CD4-positive, alpha-beta T cell (primary cell): ENCODE measurements around the gene PGM5. TPM values are rescaled to one million over a fixed set of nuclear protein-coding genes. Genes with fewer than 3 reads are reported as not detected.

Experiments used
- ATAC-seq: fragments of 200-7000 bp; cut with Tn5 transposase; one replicate; pipeline ENCODE4 v1.10.0; 2022; ENCODE audit warnings: mild to moderate bottlenecking; ENCODE audit not compliant: poor library complexity
- CTCF ChIA-PET: fragments of 350-600 bp; sonication (Branson Sonifier 250); formaldehyde crosslinking; loops from one replicate; lab custom pipeline; 2021; ENCODE audit warnings: antibody characterized with exemption, inconsistent platforms; lab: Charles Lee
- POLR2A ChIA-PET: fragments of 350-600 bp; sonication (Branson Sonifier 250); formaldehyde crosslinking; loops from one replicate; lab custom pipeline; 2021; ENCODE audit warnings: antibody characterized with exemption, inconsistent platforms; lab: Charles Lee
- DNase-seq, 14 experiments: peaks; one replicate each; pipeline ENCODE4 v3.0.0-alpha.2; 2013 to 2020; ENCODE audit warnings: mixed read lengths in 2 of 14
- H3K27ac ChIP-seq, 2 donors: one replicate each; pipeline versions ENCODE4 v1.5.1 to v1.7.0; 2013; ENCODE audit warnings: low read length in 2 of 2, low read depth in 1 of 2, mild to moderate bottlenecking in 1 of 2
- H3K27me3 ChIP-seq, 2 experiments: 1 replicate in 1 of 2; 2 replicates in 1 of 2; pipeline versions ENCODE4 v1.6.1 to v1.7.0; 2013; ENCODE audit warnings: low read length in 2 of 2, control low read depth in 1 of 2, mild to moderate bottlenecking in 1 of 2, moderate library complexity in 1 of 2; ENCODE audit not compliant: insufficient read depth in 2 of 2, control insufficient read depth in 1 of 2
- H3K36me3 ChIP-seq: one replicate; pipeline ENCODE4 v1.6.1; 2013; ENCODE audit warnings: low read length, control low read depth; ENCODE audit not compliant: insufficient read depth
- H3K4me1 ChIP-seq: one replicate; pipeline ENCODE4 v1.6.1; 2013; ENCODE audit warnings: low read length, control low read depth; ENCODE audit not compliant: insufficient read depth
- H3K4me3 ChIP-seq: one replicate; pipeline ENCODE4 v1.5.1; 2013; ENCODE audit warnings: mild to moderate bottlenecking, low read length, moderate library complexity
- H3K9me3 ChIP-seq, 2 experiments: 1 replicate in 1 of 2; 2 replicates in 1 of 2; pipeline versions ENCODE4 v1.6.1 to v1.7.0; 2013; ENCODE audit warnings: low read length in 2 of 2, mild to moderate bottlenecking in 2 of 2, control low read depth in 1 of 2, moderate library complexity in 1 of 2; ENCODE audit not compliant: control insufficient read depth in 1 of 2, insufficient read depth in 1 of 2
- H3K27ac Mint-ChIP-seq: one replicate; pipeline ENCODE4 v1.8.0; 2020; ENCODE audit warnings: mixed read lengths
- H3K27me3 Mint-ChIP-seq: one replicate; pipeline ENCODE4 v1.8.0; 2021; ENCODE audit warnings: mixed read lengths
- H3K36me3 Mint-ChIP-seq: one replicate; pipeline ENCODE4 v1.8.0; 2021; ENCODE audit warnings: low read depth, mixed read lengths
- H3K4me1 Mint-ChIP-seq: one replicate; pipeline ENCODE4 v1.8.0; 2021; ENCODE audit warnings: low read depth, mixed read lengths
- H3K4me3 Mint-ChIP-seq: one replicate; pipeline ENCODE4 v1.8.0; 2020; ENCODE audit warnings: mild to moderate bottlenecking, mixed read lengths
- H3K9me3 Mint-ChIP-seq: one replicate; pipeline ENCODE4 v1.8.0; 2020; ENCODE audit warnings: mixed read lengths
- intact Hi-C, 2 experiments: fragments of 100-400 bp; cut with DNase I in 1 of 2; cut with micrococcal nuclease in 1 of 2; formaldehyde crosslinking; loops; one replicate each; pipeline versions ENCODE4 v1.15.1 to v1.9.0; 2023 to 2025; cut with DNase I, micrococcal nuclease
- total RNA-seq, 174 experiments: library from RNA in 2 of 174; stranded (reverse) in 2 of 174; gene quantifications; one replicate each; pipeline ENCODE4 v1.2.3 and lab custom pipeline; 2021 to 2026
- TF ChIP-seq, protein P1 (sequence below): fragments of 200-600 bp; IDR thresholded peaks from one replicate; pipeline ENCODE4 v1.8.0; 2022; ENCODE audit warnings: antibody characterized with exemption, mild to moderate bottlenecking

Gene PGM5
- total RNA-seq, 2 experiments from 2014 or later: not detected

DNA sequence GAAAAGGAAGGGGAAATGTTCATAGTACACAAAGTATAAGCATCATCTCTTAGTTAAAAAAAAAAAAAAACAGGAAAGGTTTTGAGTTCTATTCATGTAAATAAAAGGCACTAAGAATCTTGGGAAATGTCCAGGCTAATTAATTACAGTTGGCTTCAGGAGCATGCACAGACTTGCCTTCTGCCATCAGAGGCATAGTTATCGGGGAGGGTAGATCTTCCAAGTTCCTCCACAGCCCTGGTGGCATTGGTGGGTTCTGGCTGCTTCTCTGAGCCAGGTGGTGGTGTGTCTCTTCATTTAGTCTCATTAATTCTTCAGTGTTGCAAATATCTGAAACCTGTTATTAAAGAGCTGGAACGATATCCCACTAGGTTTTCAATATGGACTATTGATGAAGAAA is 99.0 kb downstream of the PGM5 start:
- H3K36me3 ChIP-seq: no peaks in the 10 kb centered on the region
- H3K4me1 ChIP-seq: no peaks in the 10 kb centered on the region
- H3K27me3 ChIP-seq: no peaks in the 10 kb centered on the region
- intact Hi-C loops: no loop called here
- Mint-ChIP-seq H3K4me1 (no peaks in the 10 kb centered on the region), H3K9me3 (no peaks in the 10 kb centered on the region), H3K36me3 (no peaks in the 10 kb centered on the region), H3K4me3 (no peak overlapping the region), H3K27ac (no peak overlapping the region), H3K27me3 (peaks cover 12% of the 10 kb centered on the region)
- no peak for DNase-seq
- no peaks in the 10 kb centered on the region for H3K9me3 ChIP-seq
- POLR2A ChIA-PET: no interaction called here
- no peak overlapping the region for H3K4me3 ChIP-seq
- ATAC-seq: no peak
- no peak overlapping the region for H3K27ac ChIP-seq
- TF ChIP-seq, protein P1, sequence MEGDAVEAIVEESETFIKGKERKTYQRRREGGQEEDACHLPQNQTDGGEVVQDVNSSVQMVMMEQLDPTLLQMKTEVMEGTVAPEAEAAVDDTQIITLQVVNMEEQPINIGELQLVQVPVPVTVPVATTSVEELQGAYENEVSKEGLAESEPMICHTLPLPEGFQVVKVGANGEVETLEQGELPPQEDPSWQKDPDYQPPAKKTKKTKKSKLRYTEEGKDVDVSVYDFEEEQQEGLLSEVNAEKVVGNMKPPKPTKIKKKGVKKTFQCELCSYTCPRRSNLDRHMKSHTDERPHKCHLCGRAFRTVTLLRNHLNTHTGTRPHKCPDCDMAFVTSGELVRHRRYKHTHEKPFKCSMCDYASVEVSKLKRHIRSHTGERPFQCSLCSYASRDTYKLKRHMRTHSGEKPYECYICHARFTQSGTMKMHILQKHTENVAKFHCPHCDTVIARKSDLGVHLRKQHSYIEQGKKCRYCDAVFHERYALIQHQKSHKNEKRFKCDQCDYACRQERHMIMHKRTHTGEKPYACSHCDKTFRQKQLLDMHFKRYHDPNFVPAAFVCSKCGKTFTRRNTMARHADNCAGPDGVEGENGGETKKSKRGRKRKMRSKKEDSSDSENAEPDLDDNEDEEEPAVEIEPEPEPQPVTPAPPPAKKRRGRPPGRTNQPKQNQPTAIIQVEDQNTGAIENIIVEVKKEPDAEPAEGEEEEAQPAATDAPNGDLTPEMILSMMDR: no peak
- CTCF ChIA-PET: interaction anchor here (0.6 kb wide), 1 partner anchor 19 kb away, joined by 3 read pairs; no protein-coding TSS in a partner anchor

DNA sequence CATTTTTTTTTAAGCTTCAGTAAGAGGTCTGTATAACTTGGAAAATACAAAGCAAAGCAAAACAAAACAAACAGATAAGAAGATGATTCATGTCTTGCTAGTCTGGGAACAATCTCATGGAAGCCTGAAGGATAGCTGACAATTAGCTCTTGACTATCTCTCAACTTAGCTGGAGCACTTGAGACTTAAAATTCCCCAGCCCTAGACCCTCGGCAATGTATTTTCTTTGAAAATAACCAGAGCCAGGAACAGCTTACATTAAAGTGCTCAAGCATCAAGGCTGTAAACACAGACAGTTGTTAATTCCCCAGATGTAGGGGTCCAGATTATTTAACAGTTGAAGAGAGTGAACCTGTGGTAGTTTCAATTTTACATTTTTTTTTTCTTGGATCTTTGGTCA is 101.4 kb downstream of the PGM5 start:
- ATAC-seq (no peak), DNase-seq (no peak)
- no peaks in the 10 kb centered on the region for H3K36me3 Mint-ChIP-seq
- H3K27me3 Mint-ChIP-seq: peaks cover 6% of the 10 kb centered on the region
- H3K9me3 Mint-ChIP-seq: no peaks in the 10 kb centered on the region
- TF ChIP-seq, protein P1: no peak
- H3K9me3 ChIP-seq: no peaks in the 10 kb centered on the region
- H3K27me3 ChIP-seq: no peaks in the 10 kb centered on the region
- POLR2A ChIA-PET: no interaction called here
- intact Hi-C loops: no loop called here
- no peaks in the 10 kb centered on the region for H3K36me3 ChIP-seq
- H3K27ac Mint-ChIP-seq: no peak overlapping the region
- H3K4me3 Mint-ChIP-seq: no peak overlapping the region
- H3K4me3 ChIP-seq: no peak overlapping the region
- H3K4me1 ChIP-seq: no peaks in the 10 kb centered on the region
- CTCF ChIA-PET: no interaction called here
- H3K4me1 Mint-ChIP-seq: no peaks in the 10 kb centered on the region
- H3K27ac ChIP-seq: no peak overlapping the region

DNA sequence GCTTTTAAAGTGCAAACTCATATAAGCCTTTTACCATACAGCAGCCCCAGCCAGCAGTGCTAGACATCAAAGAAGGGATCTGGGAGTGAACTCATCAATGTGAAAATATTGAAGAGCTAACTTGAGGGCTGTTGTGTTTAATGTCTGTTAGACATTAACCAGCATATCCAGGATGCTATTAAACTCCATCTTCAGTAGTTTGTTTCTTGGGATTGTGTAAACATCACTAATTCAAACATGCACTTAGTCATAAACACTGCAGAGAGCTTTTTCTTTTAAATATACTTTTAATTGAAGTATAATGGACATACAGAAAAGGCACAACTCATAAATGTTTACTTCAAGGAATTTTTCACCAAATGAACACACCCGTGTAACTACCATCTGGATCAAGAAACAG is 102.5 kb downstream of the PGM5 start:
- Histone ChIP-seq H3K27ac (no peak overlapping the region), H3K4me1 (no peaks in the 10 kb centered on the region), H3K4me3 (no peak overlapping the region), H3K27me3 (no peaks in the 10 kb centered on the region), H3K36me3 (no peaks in the 10 kb centered on the region), H3K9me3 (no peaks in the 10 kb centered on the region)
- Mint-ChIP-seq H3K27ac (no peak overlapping the region), H3K36me3 (no peaks in the 10 kb centered on the region), H3K9me3 (no peaks in the 10 kb centered on the region), H3K4me3 (no peak overlapping the region), H3K4me1 (no peaks in the 10 kb centered on the region), H3K27me3 (peaks cover 6% of the 10 kb centered on the region)
- intact Hi-C loops: no loop called here
- POLR2A ChIA-PET: no interaction called here
- TF ChIP-seq, protein P1: no peak
- DNase-seq: no peak
- CTCF ChIA-PET: no interaction called here
- ATAC-seq: no peak
